Neural crest cell (in vitro differentiated cells): ENCODE results near the gene MUC16. TPM values are rescaled to one million over a fixed set of nuclear protein-coding genes. Genes with fewer than 3 reads are reported as not detected.
"Not testable (repeated sequence)": the region's sequence is repeated elsewhere in the genome, so short reads cannot be mapped to it uniquely, and the experiment has no call there.

Experiments
- DNase-seq: peaks from one replicate; pipeline ENCODE4 v3.0.0; 2021; ENCODE audit warnings: low read depth, mixed read lengths, low spot score
- H3K27ac Mint-ChIP-seq: one replicate; pipeline ENCODE4 v1.8.0; 2021; ENCODE audit warnings: mild to moderate bottlenecking, mixed read lengths; ENCODE audit not compliant: unreplicated experiment
- H3K27me3 Mint-ChIP-seq: 2 replicates; pipeline ENCODE4 v1.8.0; 2021; ENCODE audit warnings: low read depth, mild to moderate bottlenecking, mixed read lengths
- H3K36me3 Mint-ChIP-seq: 2 replicates; pipeline ENCODE4 v1.8.0; 2021; ENCODE audit warnings: low read depth, mild to moderate bottlenecking, mixed read lengths
- H3K4me1 Mint-ChIP-seq: 2 replicates; pipeline ENCODE4 v1.8.0; 2021; ENCODE audit warnings: mixed read lengths
- H3K4me3 Mint-ChIP-seq: one replicate; pipeline ENCODE4 v1.8.0; 2021; ENCODE audit warnings: mild to moderate bottlenecking, mixed read lengths
- H3K9me3 Mint-ChIP-seq: 2 replicates; pipeline ENCODE4 v1.8.0; 2021; ENCODE audit warnings: mixed read lengths
- long read RNA-seq: library from polyadenylated mRNA; unstranded; transcript quantifications from one replicate; pipeline ENCODE4 v2.0.0, GENCODE V29; 2020
- total RNA-seq: library from RNA; stranded (reverse); gene quantifications from 2 replicates; pipeline ENCODE4 v1.2.1, GENCODE V29; 2021
- TF ChIP-seq, protein P1 (sequence below): fragments of 200-600 bp; sonication (generic); conservative IDR thresholded peaks from 2 replicates; pipeline ENCODE4 v1.5.0; 2021; ENCODE audit warnings: antibody characterized with exemption, mild to moderate bottlenecking

Gene MUC16
- 0.02 TPM in 1 of 2 replicates, not detected in the other for total RNA-seq
- long read RNA-seq, result 0 reads

DNA sequence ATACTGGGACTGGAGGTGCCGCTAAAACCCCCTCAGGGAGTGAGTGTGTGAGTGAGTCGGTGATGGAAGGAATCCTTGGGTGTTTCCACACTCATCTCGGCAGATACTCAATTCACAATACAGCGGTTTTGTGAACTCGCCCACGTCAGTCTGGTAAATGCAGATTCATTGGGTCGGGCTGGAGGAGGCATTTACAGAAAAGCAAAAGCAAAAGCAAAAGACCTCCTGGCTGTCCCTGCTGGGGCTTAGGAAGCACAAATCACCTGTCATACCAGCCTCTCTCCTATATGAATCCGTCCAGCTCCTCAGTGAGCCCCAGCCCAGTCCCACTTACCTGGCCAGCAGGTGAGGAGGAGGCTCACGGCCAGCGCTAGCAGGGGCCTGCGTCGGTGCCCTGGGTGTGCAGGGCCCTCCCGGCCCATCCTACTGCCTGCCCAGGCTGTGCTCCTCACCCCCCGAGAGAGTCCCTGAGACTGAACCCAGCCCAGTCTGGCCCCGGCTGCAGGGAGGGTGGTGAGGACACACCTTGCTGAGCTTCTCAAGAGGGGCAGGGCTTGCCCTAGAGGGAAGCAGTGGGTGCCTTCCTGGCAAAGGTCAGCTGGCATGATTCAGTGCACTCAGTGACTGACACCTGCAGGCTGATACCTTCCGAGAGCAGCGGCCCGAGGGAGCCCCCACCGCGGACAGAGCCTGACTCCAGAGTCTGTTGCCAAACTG is at the start of gene MUC16:
MUC16 (minus strand) TSS at position 475 of the 717 bp plus-strand sequence.
- peaks cover 9% of the 10 kb centered on the region for H3K4me1 Mint-ChIP-seq

DNA sequence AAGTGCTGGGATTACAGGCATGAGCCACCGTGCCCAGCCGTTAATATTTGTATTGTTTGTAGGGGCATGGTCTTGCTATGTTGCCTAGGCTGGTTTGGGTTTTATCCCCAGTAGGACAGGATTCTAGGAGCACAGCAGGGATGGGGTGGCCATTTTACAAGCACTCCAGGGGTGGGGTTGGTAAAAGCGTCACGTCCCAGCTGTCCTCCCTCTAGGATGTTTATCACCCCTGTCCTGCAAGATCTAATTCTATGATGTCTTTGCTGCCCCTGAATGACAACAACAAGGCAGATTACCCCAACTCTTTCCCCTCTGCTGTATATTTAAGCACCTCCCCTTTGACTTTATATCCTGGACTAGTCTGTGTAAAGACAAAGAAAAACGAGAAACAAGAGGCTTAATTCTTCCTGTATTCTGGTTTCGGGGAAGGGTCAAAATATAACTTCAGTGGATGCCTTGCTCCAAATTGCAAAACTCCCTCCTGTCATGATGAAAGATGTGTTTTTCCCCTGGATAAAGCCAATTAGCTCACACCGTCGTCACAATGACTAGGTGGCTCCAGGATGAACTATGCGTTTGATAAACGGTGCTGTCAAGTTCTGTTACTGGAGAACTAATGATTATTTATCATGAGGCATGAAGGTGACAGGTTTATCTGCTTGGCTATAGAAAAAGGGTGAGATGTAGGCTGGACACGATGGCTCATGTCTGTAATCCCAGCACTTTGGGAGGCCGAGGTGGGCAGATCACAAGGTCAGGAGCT is 48.9 kb upstream of the MUC16 start:
- no peaks in the 10 kb centered on the region for H3K36me3 Mint-ChIP-seq
- no peak overlapping the region for H3K4me3 Mint-ChIP-seq
- H3K9me3 Mint-ChIP-seq, result no peaks in the 10 kb centered on the region
- peak overlapping the region; percentile 4 for H3K27ac Mint-ChIP-seq
- no peaks in the 10 kb centered on the region for H3K4me1 Mint-ChIP-seq
- TF ChIP-seq, protein P1, sequence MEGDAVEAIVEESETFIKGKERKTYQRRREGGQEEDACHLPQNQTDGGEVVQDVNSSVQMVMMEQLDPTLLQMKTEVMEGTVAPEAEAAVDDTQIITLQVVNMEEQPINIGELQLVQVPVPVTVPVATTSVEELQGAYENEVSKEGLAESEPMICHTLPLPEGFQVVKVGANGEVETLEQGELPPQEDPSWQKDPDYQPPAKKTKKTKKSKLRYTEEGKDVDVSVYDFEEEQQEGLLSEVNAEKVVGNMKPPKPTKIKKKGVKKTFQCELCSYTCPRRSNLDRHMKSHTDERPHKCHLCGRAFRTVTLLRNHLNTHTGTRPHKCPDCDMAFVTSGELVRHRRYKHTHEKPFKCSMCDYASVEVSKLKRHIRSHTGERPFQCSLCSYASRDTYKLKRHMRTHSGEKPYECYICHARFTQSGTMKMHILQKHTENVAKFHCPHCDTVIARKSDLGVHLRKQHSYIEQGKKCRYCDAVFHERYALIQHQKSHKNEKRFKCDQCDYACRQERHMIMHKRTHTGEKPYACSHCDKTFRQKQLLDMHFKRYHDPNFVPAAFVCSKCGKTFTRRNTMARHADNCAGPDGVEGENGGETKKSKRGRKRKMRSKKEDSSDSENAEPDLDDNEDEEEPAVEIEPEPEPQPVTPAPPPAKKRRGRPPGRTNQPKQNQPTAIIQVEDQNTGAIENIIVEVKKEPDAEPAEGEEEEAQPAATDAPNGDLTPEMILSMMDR, result no peak
- DNase-seq, result no peak
- peaks cover 20% of the 10 kb centered on the region for H3K27me3 Mint-ChIP-seq

More for the DNA sequence above, at the start of gene MUC16:
- no peak for DNase-seq
- no peak within 1 kb of the TSS for H3K4me3 Mint-ChIP-seq
- TF ChIP-seq, protein P1, result no peak
- no peak within 1 kb of the TSS for H3K27ac Mint-ChIP-seq
- H3K9me3 Mint-ChIP-seq, result no peaks in the 10 kb centered on the region
- H3K27me3 Mint-ChIP-seq, result peaks cover 47% of the 10 kb centered on the region
- no peaks in the 10 kb centered on the region for H3K36me3 Mint-ChIP-seq

DNA sequence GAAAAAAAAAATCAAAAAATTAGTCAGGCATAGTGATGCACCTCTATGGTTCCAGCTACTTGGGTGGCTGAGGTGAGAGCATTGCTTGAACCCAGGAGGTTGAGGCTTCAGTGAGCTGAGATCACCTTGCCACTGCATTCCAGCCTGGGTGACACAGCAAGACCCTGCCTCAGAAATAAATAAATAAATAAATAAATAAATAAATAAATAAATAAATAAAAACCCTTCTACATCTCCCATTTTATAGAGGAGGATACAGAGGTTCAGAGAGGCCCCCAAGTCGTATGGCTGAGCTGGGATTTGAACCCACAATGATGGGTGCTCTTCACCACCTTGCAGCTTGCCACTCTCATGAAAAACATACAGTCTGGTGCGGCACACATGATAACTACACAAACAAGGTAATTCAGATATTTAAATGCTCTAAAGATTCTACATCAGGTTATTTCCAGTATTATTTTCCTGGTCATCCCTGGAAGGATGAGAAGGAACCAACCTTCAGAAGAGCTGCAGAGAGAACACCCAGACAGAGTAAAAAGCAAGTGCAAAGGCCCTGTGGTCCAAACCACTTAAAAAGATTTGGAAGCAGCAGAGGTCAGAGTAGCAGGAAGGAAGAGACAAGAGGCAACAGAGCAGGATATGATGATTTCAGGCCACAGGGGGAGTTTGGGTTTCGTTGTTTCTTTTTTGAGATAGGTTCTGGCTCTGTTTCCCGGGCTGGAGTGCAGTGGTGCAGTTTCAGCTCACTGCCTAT is 47.5 kb upstream of the MUC16 start:
- Mint-ChIP-seq H3K9me3 (no peaks in the 10 kb centered on the region), H3K27me3 (peaks cover 31% of the 10 kb centered on the region), H3K27ac (no peak overlapping the region), H3K36me3 (no peaks in the 10 kb centered on the region), H3K4me3 (no peak overlapping the region), H3K4me1 (no peaks in the 10 kb centered on the region)
- TF ChIP-seq, protein P1, result no peak
- DNase-seq, result no peak

DNA sequence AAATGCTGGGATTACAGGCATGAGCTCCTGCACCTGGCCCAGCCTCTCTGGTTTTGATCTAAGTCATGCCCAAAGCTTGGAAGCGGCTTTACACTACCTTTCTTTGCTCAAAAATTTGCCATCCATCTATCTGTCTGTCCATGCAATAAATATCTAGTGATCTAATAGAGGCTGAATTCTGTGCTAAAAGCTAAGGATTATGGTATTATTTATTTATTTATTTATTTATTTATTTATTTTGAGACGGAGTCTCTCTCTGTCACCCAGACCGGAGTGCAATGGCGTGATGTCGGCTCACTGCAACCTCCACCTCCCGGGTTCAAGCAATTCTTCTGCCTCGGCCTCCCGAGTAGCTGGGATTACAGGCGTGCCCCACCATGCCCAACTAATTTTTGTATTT is 45.9 kb upstream of the MUC16 start:
- peaks cover 31% of the 10 kb centered on the region for H3K27me3 Mint-ChIP-seq
- not testable (repeated sequence) for H3K4me1 Mint-ChIP-seq, H3K9me3 Mint-ChIP-seq, DNase-seq, H3K36me3 Mint-ChIP-seq, H3K4me3 Mint-ChIP-seq, H3K27ac Mint-ChIP-seq

DNA sequence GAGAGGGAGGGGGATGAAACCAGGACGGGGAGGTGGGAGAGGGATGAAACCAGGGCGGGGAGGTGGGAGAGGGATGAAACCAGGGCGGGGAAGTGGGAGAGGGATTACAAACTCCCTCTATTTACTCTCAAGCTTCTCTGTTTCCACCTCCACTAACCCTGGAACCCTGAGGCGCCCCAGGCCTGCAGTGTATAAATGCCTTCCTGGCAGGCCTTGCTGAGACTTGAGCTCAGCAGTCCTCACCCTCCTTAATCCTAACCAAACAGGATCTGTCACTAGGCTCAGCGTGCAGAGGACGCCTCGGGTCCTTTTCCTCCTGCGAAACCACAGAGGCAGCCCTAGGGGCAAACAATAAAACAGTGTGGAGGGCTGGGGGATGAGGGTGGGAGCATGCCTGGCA is 44.6 kb upstream of the MUC16 start:
- H3K27ac Mint-ChIP-seq, result no peak overlapping the region
- H3K27me3 Mint-ChIP-seq, result peaks cover 34% of the 10 kb centered on the region
- H3K4me1 Mint-ChIP-seq, result no peaks in the 10 kb centered on the region
- H3K9me3 Mint-ChIP-seq, result no peaks in the 10 kb centered on the region
- H3K4me3 Mint-ChIP-seq, result no peak overlapping the region
- no peak for DNase-seq
- TF ChIP-seq, protein P1, result no peak
- H3K36me3 Mint-ChIP-seq, result no peaks in the 10 kb centered on the region
